Spleen (tissue), 7 donors: Measurements from ENCODE around the gene WFDC13.

Experiments
- POLR2AphosphoS5 ChIP-seq, 3 donors: sonication (generic); formaldehyde crosslinking; IDR thresholded peaks; one replicate each; pipeline ENCODE4 v1.5.1; 2017; ENCODE audit warnings: antibody characterized with exemption in 3 of 3
- TF ChIP-seq, protein P1 (sequence below), 11 experiments: fragments of 200-600 bp in 7 of 11; fragments of 450-650 bp in 4 of 11; sonication (generic) in 4 of 11; IDR thresholded peaks in 8 of 11; conservative IDR thresholded peaks in 3 of 11; 1 replicate in 7 of 11; 2 replicates in 4 of 11; pipeline versions ENCODE4 v1.4.0 to v1.8.0; 2016 to 2021; ENCODE audit warnings: antibody characterized with exemption in 11 of 11, inconsistent platforms in 4 of 11, mild to moderate bottlenecking in 1 of 11
- donor health status: DM: no; HTN: no; CAD: no; lungs with moderate emphysema.
- donor health status: DM: no; HTN: no; CAD: no.
- donor health status: DM: no; HTN: no; CAD: no.

DNA sequence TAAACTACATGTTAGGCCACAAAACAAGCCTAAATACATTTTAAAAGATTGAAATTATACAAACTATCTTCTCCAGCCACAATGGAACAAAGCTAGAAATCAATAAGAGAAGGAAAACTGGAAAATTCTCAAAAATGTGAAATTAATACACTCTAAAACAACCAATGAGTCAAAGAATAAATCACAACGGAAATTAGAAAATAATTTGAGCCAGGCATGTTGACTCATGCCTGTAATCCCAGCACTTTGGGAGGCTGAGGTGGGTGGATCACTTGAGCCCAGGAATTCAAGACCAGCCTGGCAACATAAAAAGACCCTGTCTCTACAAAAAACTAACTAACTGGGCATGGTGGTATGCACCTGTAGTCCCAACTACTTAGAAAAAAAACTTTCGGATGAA is 6.3 kb upstream of the WFDC13 start:
- TF ChIP-seq POLR2AphosphoS5 (IDR thresholded peaks at IDR 0.05), result no peak
- TF ChIP-seq, protein P1, sequence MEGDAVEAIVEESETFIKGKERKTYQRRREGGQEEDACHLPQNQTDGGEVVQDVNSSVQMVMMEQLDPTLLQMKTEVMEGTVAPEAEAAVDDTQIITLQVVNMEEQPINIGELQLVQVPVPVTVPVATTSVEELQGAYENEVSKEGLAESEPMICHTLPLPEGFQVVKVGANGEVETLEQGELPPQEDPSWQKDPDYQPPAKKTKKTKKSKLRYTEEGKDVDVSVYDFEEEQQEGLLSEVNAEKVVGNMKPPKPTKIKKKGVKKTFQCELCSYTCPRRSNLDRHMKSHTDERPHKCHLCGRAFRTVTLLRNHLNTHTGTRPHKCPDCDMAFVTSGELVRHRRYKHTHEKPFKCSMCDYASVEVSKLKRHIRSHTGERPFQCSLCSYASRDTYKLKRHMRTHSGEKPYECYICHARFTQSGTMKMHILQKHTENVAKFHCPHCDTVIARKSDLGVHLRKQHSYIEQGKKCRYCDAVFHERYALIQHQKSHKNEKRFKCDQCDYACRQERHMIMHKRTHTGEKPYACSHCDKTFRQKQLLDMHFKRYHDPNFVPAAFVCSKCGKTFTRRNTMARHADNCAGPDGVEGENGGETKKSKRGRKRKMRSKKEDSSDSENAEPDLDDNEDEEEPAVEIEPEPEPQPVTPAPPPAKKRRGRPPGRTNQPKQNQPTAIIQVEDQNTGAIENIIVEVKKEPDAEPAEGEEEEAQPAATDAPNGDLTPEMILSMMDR (IDR thresholded peaks at IDR 0.05 in 8 of 11, conservative IDR thresholded peaks at IDR 0.05 in 3 of 11), result no peak
